HepG2 (cell line): ENCODE data around the gene KMT2A. TPM values are rescaled to one million over a fixed set of nuclear protein-coding genes. Genes with fewer than 3 reads are reported as not detected.

Source experiments
- MATR3 ChIP-seq: sonication (generic); formaldehyde crosslinking; IDR thresholded peaks from 2 replicates; pipeline ENCODE4 v1.4.0; 2020; ENCODE audit warnings: missing genetic modification reagents
- SAFB2 ChIP-seq: sonication (generic); formaldehyde crosslinking; IDR thresholded peaks from 2 replicates; pipeline ENCODE4 v1.5.1; 2020; ENCODE audit warnings: missing genetic modification reagents, low read depth, mild to moderate bottlenecking, borderline replicate concordance
- TEAD2 ChIP-seq: sonication (generic); formaldehyde crosslinking; IDR thresholded peaks from 2 replicates; pipeline ENCODE4 v1.9.0; 2021; ENCODE audit warnings: missing genetic modification reagents
- ZNF383 ChIP-seq: sonication (generic); formaldehyde crosslinking; IDR thresholded peaks from 2 replicates; pipeline ENCODE4 v1.4.0; 2020; ENCODE audit warnings: missing genetic modification reagents, mild to moderate bottlenecking, borderline replicate concordance
- ZNF550 ChIP-seq: sonication (generic); formaldehyde crosslinking; IDR thresholded peaks from 2 replicates; pipeline ENCODE4 v1.4.0; 2020; ENCODE audit warnings: mild to moderate bottlenecking, missing genetic modification reagents, borderline replicate concordance
- ZNF839 ChIP-seq: sonication (generic); formaldehyde crosslinking; IDR thresholded peaks from 2 replicates; pipeline ENCODE4 v1.4.0; 2020; ENCODE audit warnings: missing genetic modification reagents, mild to moderate bottlenecking, borderline replicate concordance
- polyA plus RNA-seq, 8 experiments: library from polyadenylated mRNA; depleted of rRNA in 3 of 8; stranded (reverse) in 7 of 8; unstranded in 1 of 8; fragments of >200 nt; fragmentation: Illumina TruSeq in 4 of 8; extraction: Trizol in 4 of 8; gene quantifications; 2 replicates each; pipeline versions ENCODE4 v1.2.1 to v1.2.3, GENCODE V29; 2011 to 2016; ENCODE audit warnings: low read depth in 4 of 8, missing spikeins in 1 of 8, mixed read lengths in 1 of 8; ENCODE audit not compliant: insufficient read depth in 1 of 8
- total RNA-seq, 5 experiments: library from RNA; depleted of rRNA; stranded (reverse); fragments of >200 nt; fragmentation: Illumina TruSeq; extraction: Trizol; gene quantifications; 2 replicates each; pipeline ENCODE4 v1.2.3, GENCODE V29; 2016; ENCODE audit warnings: low read depth in 1 of 5
- TF ChIP-seq, protein P1 (sequence below): sonication (generic); formaldehyde crosslinking; IDR thresholded peaks from 2 replicates; pipeline ENCODE4 v1.4.0; 2020; ENCODE audit warnings: missing genetic modification reagents, mild to moderate bottlenecking, borderline replicate concordance
- TF ChIP-seq, protein P2 (sequence below): sonication (generic); formaldehyde crosslinking; IDR thresholded peaks from 2 replicates; pipeline ENCODE4 v1.4.0; 2020; ENCODE audit warnings: mild to moderate bottlenecking, missing genetic modification reagents
- TF ChIP-seq, protein P3 (sequence below): sonication (generic); formaldehyde crosslinking; IDR thresholded peaks from 2 replicates; pipeline ENCODE4 v1.4.0; 2020; ENCODE audit warnings: missing genetic modification reagents, borderline replicate concordance
- TF ChIP-seq, protein P4 (sequence below): sonication (generic); formaldehyde crosslinking; IDR thresholded peaks from 2 replicates; pipeline ENCODE4 v1.4.0; 2020; ENCODE audit warnings: missing genetic modification reagents, mild to moderate bottlenecking, borderline replicate concordance
- TF ChIP-seq, protein P5 (sequence below): sonication (generic); formaldehyde crosslinking; IDR thresholded peaks from 2 replicates; pipeline ENCODE4 v1.8.1; 2023; ENCODE audit warnings: mild to moderate bottlenecking, missing genetic modification reagents
- TF ChIP-seq, protein P6 (sequence below): IDR thresholded peaks from 2 replicates; pipeline ENCODE4 v1.6.1; 2016

KMT2A gene
- total and polyA plus RNA-seq, 2 of the 13 experiments (the other 11 are each of a cell fraction or from before 2014, with no cell fraction given) = 12.4 to 20.0 TPM

DNA sequence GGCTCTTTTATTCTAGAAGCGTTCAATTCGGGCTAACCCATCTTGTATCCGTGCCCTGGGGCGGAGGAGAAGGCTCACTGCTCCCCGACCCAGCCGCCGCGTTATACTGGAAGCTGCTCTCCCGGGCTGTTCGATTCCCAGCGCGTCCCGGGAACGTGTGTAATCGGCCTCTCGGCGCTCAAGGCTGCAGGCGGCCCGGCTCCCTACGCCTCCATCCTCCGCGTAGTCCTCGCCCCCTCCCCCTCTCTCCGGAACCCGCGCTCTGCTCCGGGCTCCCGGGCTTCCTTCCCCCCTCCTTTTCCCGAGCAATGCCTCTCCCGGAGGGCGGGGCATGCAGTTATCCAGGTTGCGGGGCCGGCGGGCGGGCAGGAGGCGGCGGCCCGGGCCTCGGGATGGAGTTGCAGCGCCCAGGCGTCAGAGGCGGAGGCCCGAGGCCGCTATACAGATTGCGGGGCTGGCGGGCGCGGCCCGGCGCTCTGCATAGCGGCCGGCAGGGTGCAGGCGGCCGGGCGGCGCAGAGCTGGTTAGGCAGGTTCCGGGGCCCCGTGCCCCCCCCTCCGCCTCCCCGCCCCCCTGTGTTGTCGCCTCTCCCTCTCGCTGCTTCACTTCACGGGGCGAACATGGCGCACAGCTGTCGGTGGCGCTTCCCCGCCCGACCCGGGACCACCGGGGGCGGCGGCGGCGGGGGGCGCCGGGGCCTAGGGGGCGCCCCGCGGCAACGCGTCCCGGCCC, at the start of gene KMT2A (continued):
- TF ChIP-seq, protein P1, sequence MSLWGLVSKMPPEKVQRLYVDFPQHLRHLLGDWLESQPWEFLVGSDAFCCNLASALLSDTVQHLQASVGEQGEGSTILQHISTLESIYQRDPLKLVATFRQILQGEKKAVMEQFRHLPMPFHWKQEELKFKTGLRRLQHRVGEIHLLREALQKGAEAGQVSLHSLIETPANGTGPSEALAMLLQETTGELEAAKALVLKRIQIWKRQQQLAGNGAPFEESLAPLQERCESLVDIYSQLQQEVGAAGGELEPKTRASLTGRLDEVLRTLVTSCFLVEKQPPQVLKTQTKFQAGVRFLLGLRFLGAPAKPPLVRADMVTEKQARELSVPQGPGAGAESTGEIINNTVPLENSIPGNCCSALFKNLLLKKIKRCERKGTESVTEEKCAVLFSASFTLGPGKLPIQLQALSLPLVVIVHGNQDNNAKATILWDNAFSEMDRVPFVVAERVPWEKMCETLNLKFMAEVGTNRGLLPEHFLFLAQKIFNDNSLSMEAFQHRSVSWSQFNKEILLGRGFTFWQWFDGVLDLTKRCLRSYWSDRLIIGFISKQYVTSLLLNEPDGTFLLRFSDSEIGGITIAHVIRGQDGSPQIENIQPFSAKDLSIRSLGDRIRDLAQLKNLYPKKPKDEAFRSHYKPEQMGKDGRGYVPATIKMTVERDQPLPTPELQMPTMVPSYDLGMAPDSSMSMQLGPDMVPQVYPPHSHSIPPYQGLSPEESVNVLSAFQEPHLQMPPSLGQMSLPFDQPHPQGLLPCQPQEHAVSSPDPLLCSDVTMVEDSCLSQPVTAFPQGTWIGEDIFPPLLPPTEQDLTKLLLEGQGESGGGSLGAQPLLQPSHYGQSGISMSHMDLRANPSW (CRISPR knock-in tag) = no peak
- TF ChIP-seq, protein P2, sequence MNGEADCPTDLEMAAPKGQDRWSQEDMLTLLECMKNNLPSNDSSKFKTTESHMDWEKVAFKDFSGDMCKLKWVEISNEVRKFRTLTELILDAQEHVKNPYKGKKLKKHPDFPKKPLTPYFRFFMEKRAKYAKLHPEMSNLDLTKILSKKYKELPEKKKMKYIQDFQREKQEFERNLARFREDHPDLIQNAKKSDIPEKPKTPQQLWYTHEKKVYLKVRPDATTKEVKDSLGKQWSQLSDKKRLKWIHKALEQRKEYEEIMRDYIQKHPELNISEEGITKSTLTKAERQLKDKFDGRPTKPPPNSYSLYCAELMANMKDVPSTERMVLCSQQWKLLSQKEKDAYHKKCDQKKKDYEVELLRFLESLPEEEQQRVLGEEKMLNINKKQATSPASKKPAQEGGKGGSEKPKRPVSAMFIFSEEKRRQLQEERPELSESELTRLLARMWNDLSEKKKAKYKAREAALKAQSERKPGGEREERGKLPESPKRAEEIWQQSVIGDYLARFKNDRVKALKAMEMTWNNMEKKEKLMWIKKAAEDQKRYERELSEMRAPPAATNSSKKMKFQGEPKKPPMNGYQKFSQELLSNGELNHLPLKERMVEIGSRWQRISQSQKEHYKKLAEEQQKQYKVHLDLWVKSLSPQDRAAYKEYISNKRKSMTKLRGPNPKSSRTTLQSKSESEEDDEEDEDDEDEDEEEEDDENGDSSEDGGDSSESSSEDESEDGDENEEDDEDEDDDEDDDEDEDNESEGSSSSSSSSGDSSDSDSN (CRISPR knock-in tag) = peak; percentile 93
- TF ChIP-seq, protein P3, sequence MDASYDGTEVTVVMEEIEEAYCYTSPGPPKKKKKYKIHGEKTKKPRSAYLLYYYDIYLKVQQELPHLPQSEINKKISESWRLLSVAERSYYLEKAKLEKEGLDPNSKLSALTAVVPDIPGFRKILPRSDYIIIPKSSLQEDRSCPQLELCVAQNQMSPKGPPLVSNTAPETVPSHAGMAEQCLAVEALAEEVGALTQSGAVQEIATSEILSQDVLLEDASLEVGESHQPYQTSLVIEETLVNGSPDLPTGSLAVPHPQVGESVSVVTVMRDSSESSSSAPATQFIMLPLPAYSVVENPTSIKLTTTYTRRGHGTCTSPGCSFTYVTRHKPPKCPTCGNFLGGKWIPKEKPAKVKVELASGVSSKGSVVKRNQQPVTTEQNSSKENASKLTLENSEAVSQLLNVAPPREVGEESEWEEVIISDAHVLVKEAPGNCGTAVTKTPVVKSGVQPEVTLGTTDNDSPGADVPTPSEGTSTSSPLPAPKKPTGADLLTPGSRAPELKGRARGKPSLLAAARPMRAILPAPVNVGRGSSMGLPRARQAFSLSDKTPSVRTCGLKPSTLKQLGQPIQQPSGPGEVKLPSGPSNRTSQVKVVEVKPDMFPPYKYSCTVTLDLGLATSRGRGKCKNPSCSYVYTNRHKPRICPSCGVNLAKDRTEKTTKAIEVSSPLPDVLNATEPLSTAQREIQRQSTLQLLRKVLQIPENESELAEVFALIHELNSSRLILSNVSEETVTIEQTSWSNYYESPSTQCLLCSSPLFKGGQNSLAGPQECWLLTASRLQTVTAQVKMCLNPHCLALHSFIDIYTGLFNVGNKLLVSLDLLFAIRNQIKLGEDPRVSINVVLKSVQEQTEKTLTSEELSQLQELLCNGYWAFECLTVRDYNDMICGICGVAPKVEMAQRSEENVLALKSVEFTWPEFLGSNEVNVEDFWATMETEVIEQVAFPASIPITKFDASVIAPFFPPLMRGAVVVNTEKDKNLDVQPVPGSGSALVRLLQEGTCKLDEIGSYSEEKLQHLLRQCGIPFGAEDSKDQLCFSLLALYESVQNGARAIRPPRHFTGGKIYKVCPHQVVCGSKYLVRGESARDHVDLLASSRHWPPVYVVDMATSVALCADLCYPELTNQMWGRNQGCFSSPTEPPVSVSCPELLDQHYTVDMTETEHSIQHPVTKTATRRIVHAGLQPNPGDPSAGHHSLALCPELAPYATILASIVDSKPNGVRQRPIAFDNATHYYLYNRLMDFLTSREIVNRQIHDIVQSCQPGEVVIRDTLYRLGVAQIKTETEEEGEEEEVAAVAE (CRISPR knock-in tag) = peak; percentile 61; the same call in 1 of the 2 replicates
- TF ChIP-seq MATR3 (no peak), ZNF550 (no peak), SAFB2 (no peak), ZNF383 (CRISPR knock-in tag) (no peak), TEAD2 (CRISPR knock-in tag) (no peak), ZNF839 (CRISPR knock-in tag) (no peak)
- TF ChIP-seq, protein P4, sequence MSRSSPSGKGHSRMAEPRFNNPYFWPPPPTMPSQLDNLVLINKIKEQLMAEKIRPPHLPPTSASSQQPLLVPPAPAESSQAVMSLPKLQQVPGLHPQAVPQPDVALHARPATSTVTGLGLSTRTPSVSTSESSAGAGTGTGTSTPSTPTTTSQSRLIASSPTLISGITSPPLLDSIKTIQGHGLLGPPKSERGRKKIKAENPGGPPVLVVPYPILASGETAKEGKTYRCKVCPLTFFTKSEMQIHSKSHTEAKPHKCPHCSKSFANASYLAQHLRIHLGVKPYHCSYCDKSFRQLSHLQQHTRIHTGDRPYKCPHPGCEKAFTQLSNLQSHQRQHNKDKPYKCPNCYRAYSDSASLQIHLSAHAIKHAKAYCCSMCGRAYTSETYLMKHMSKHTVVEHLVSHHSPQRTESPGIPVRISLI = no peak
- TF ChIP-seq, protein P5, sequence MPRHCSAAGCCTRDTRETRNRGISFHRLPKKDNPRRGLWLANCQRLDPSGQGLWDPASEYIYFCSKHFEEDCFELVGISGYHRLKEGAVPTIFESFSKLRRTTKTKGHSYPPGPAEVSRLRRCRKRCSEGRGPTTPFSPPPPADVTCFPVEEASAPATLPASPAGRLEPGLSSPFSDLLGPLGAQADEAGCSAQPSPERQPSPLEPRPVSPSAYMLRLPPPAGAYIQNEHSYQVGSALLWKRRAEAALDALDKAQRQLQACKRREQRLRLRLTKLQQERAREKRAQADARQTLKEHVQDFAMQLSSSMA (CRISPR knock-in tag) = 0 out of 2 replicates have a peak, but pooled peaks have one; percentile 54
- TF ChIP-seq, protein P6, sequence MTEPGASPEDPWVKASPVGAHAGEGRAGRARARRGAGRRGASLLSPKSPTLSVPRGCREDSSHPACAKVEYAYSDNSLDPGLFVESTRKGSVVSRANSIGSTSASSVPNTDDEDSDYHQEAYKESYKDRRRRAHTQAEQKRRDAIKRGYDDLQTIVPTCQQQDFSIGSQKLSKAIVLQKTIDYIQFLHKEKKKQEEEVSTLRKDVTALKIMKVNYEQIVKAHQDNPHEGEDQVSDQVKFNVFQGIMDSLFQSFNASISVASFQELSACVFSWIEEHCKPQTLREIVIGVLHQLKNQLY (CRISPR knock-in tag) = no peak; the same call in 1 of the 2 replicates
